Liver (tissue), 9 donors: ENCODE measurements around the gene ARHGEF9. TPM values are rescaled to one million over a fixed set of nuclear protein-coding genes. Genes with fewer than 3 reads are reported as not detected.

Source experiments
- DNase-seq: peaks from one replicate; pipeline ENCODE4 v3.0.0-alpha.2; 2017; ENCODE audit warnings: low spot score
- H3K27ac ChIP-seq, 2 donors: one replicate each; pipeline ENCODE4 v1.7.0; 2013; ENCODE audit warnings: inconsistent platforms in 2 of 2, low read length in 2 of 2, control low read depth in 1 of 2, low read depth in 1 of 2, mild to moderate bottlenecking in 1 of 2
- H3K27me3 ChIP-seq, 4 donors: one replicate each; pipeline versions ENCODE4 v1.6.1 to v1.7.0; 2013; ENCODE audit warnings: low read length in 3 of 4, inconsistent platforms in 1 of 4, mild to moderate bottlenecking in 1 of 4, moderate library complexity in 1 of 4; ENCODE audit not compliant: control insufficient read depth in 4 of 4, insufficient read depth in 4 of 4
- H3K36me3 ChIP-seq, 4 donors: one replicate each; pipeline versions ENCODE4 v1.6.1 to v1.7.0; 2013; ENCODE audit warnings: low read length in 3 of 4, mild to moderate bottlenecking in 3 of 4, low read depth in 1 of 4, moderate library complexity in 1 of 4; ENCODE audit not compliant: control insufficient read depth in 4 of 4, insufficient read depth in 3 of 4
- H3K4me1 ChIP-seq, 4 donors: one replicate each; pipeline versions ENCODE4 v1.6.1 to v1.7.0; 2013; ENCODE audit warnings: low read length in 3 of 4, mild to moderate bottlenecking in 3 of 4, moderate library complexity in 1 of 4; ENCODE audit not compliant: control insufficient read depth in 4 of 4, insufficient read depth in 4 of 4
- H3K4me3 ChIP-seq, 3 donors: one replicate each; pipeline versions ENCODE4 v1.6.1 to v1.7.0; 2013; ENCODE audit warnings: low read length in 3 of 3, control low read depth in 1 of 3, low read depth in 1 of 3, mild to moderate bottlenecking in 1 of 3
- H3K9ac ChIP-seq, 2 donors: one replicate each; pipeline ENCODE4 v1.7.0; 2013; ENCODE audit warnings: low read length in 2 of 2, mild to moderate bottlenecking in 2 of 2, moderate library complexity in 2 of 2, control low read depth in 1 of 2, low read depth in 1 of 2
- H3K9me3 ChIP-seq, 4 donors: one replicate each; pipeline versions ENCODE4 v1.6.1 to v1.7.0; 2013; ENCODE audit warnings: low read length in 3 of 4; ENCODE audit not compliant: control insufficient read depth in 4 of 4
- CTCF ChIP-seq: fragments of 150-350 bp; IDR thresholded peaks from 2 replicates; pipeline ENCODE4 v1.5.1; 2017; ENCODE audit warnings: improper control_type of control experiment, low read depth, low read length; ENCODE audit not compliant: missing input control
- EGR1 ChIP-seq, 2 donors: IDR thresholded peaks; 2 replicates each; pipeline ENCODE4 v1.6.1; 2016 to 2018; ENCODE audit warnings: antibody characterized with exemption in 2 of 2, low read depth in 2 of 2
- FOXA1 ChIP-seq: IDR thresholded peaks from 2 replicates; pipeline ENCODE4 v1.6.1; 2016; ENCODE audit warnings: antibody characterized with exemption
- FOXA2 ChIP-seq: IDR thresholded peaks from 2 replicates; pipeline ENCODE4 v1.6.1; 2016; ENCODE audit warnings: antibody characterized with exemption
- GABPA ChIP-seq, 2 donors: IDR thresholded peaks in 1 of 2; conservative IDR thresholded peaks in 1 of 2; 2 replicates each; pipeline ENCODE4 v1.6.1; 2016; ENCODE audit warnings: antibody characterized with exemption in 2 of 2, mild to moderate bottlenecking in 1 of 2, moderate library complexity in 1 of 2
- HNF4A ChIP-seq, 2 donors: conservative IDR thresholded peaks; 2 replicates each; pipeline ENCODE4 v1.6.1; 2016; ENCODE audit warnings: antibody characterized with exemption in 2 of 2, mild to moderate bottlenecking in 2 of 2
- HNF4G ChIP-seq: IDR thresholded peaks from 2 replicates; pipeline ENCODE4 v1.6.1; 2016; ENCODE audit warnings: antibody characterized with exemption
- JUND ChIP-seq, 2 donors: IDR thresholded peaks; 2 replicates each; pipeline ENCODE4 v1.6.1; 2016; ENCODE audit warnings: antibody characterized with exemption in 2 of 2
- MAX ChIP-seq: IDR thresholded peaks from 2 replicates; pipeline ENCODE4 v1.6.1; 2016; ENCODE audit warnings: antibody characterized with exemption
- NR2F2 ChIP-seq: IDR thresholded peaks from 2 replicates; pipeline ENCODE4 v1.6.1; 2016; ENCODE audit warnings: antibody characterized with exemption
- REST ChIP-seq: IDR thresholded peaks from 2 replicates; pipeline ENCODE4 v1.6.1; 2016; ENCODE audit warnings: antibody characterized with exemption, mild to moderate bottlenecking
- RXRA ChIP-seq, 2 donors: IDR thresholded peaks; 2 replicates each; pipeline ENCODE4 v1.6.1; 2017 to 2018; ENCODE audit warnings: antibody characterized with exemption in 2 of 2, mild to moderate bottlenecking in 1 of 2
- SP1 ChIP-seq: IDR thresholded peaks from 2 replicates; pipeline ENCODE4 v1.6.1; 2018; ENCODE audit warnings: antibody characterized with exemption, mild to moderate bottlenecking
- TAF1 ChIP-seq: conservative IDR thresholded peaks from 2 replicates; pipeline ENCODE4 v1.6.1; 2016; ENCODE audit warnings: antibody characterized with exemption, mild to moderate bottlenecking
- YY1 ChIP-seq: IDR thresholded peaks from 2 replicates; pipeline ENCODE4 v1.6.1; 2016; ENCODE audit warnings: antibody characterized with exemption, mild to moderate bottlenecking
- ZBTB33 ChIP-seq: IDR thresholded peaks from 2 replicates; pipeline ENCODE4 v1.6.1; 2016; ENCODE audit warnings: antibody characterized with exemption
- WGBS: extraction: QIAGEN DNeasy Blood & Tissue Kit; methylation state at CpG from one replicate; pipeline ENCODE4 v1.1.7; 2013; 5-methylcytosine and 5-hydroxymethylcytosine counted together
- polyA plus RNA-seq, 2 donors: library from polyadenylated mRNA; stranded (reverse) in 1 of 2; unstranded in 1 of 2; fragments of 200-250 nt in 1 of 2; fragments of >200 nt in 1 of 2; fragmentation: Nextera tagmentation in 1 of 2; extraction: Ambion mirVana in 1 of 2; gene quantifications; one replicate each; pipeline versions ENCODE4 v1.2.1 to v1.2.3, GENCODE V29; 2013 to 2015
- total RNA-seq, 2 donors: library from RNA; depleted of rRNA; stranded (reverse); fragments of >200 nt; gene quantifications; one replicate each; pipeline ENCODE4 v1.2.3, GENCODE V29; 2014
- donor health status: healthy.
- donor health status: healthy.
- donor health status: healthy.
- donor health status: healthy.
- donor health status: healthy.

ARHGEF9 gene
- total and polyA plus RNA-seq, 4 donors, result 2.1 to 9.0 (median 6.2) TPM

- TF ChIP-seq REST, result no peak
- no peak for TF ChIP-seq EGR1 (IDR thresholded peaks at IDR 0.05; ENCODE audit: low read depth in 2 of 2)
These were observed 120.3 kb downstream of the ARHGEF9 start (continued) for GRCh38 chrX:63664741-63665140.

GRCh38 chrX:63664083-63664482 lies 120.9 kb downstream of the ARHGEF9 start:
- DNase-seq, result no peak
- no peaks in the 10 kb centered on the region for H3K4me1 ChIP-seq
- TF ChIP-seq TAF1, result no peak

GRCh38 chrX:63661676-63662075 lies 123.3 kb downstream of the ARHGEF9 start:
- 88% methylated on average over 1 of the region's 1 CpG for WGBS
- no peak for DNase-seq
- Histone ChIP-seq H3K27ac (no peak overlapping the region), H3K4me3 (no peak overlapping the region), H3K36me3 (peaks cover 0 to 7% (median 5%) of the 10 kb centered on the region in 4 donors), H3K4me1 (no peaks in the 10 kb centered on the region), H3K27me3 (no peaks in the 10 kb centered on the region), H3K9ac (no peak overlapping the region), H3K9me3 (peaks cover 0 to 3% (median 0%) of the 10 kb centered on the region in 4 donors)
- TF ChIP-seq SP1, result no peak
- no peak for TF ChIP-seq YY1
- TF ChIP-seq ZBTB33, result no peak
- TF ChIP-seq NR2F2, result no peak
- TF ChIP-seq CTCF, result no peak
- no peak for TF ChIP-seq MAX
- no peak for TF ChIP-seq REST
- TF ChIP-seq RXRA (IDR thresholded peaks at IDR 0.05), result no peak
- no peak for TF ChIP-seq FOXA1
- no peak for TF ChIP-seq EGR1 (IDR thresholded peaks at IDR 0.05; ENCODE audit: low read depth in 2 of 2)
- no peak for TF ChIP-seq TAF1
- TF ChIP-seq HNF4G, result no peak
- no peak for TF ChIP-seq HNF4A (conservative IDR thresholded peaks at IDR 0.05)
- no peak for TF ChIP-seq FOXA2
- TF ChIP-seq JUND (IDR thresholded peaks at IDR 0.05), result no peak
- TF ChIP-seq GABPA (IDR thresholded peaks at IDR 0.05 in 1 of 2, conservative IDR thresholded peaks at IDR 0.05 in 1 of 2), result no peak

More at GRCh38 chrX:63664083-63664482, 120.9 kb downstream of the ARHGEF9 start:
- peaks cover 0 to 7% (median 5%) of the 10 kb centered on the region in 4 donors for H3K36me3 ChIP-seq
- H3K4me3 ChIP-seq, result no peak overlapping the region
- WGBS, result 81% methylated on average over 1 of the region's 1 CpG
- H3K27me3 ChIP-seq, result no peaks in the 10 kb centered on the region
- H3K9ac ChIP-seq, result no peak overlapping the region
- H3K27ac ChIP-seq, result no peak overlapping the region
- peaks cover 0 to 7% (median 1%) of the 10 kb centered on the region in 4 donors for H3K9me3 ChIP-seq
